Tibial nerve (tissue), 4 donors: ENCODE measurements around the gene HABP2. TPM values are rescaled to one million over a fixed set of nuclear protein-coding genes. Genes with fewer than 3 reads are reported as not detected.

Experiments used
- DNase-seq, 2 donors: peaks; one replicate each; pipeline ENCODE4 v3.0.0-alpha.2; 2019; ENCODE audit warnings: low spot score in 2 of 2
- H3K27ac ChIP-seq, 4 donors: fragments of 200-600 bp; sonication (generic) in 3 of 4; one replicate each; pipeline ENCODE4 v1.5.1; 2017 to 2019; ENCODE audit warnings: mild to moderate bottlenecking in 1 of 4
- H3K27me3 ChIP-seq, 2 donors: fragments of 200-600 bp; sonication (generic) in 1 of 2; one replicate each; pipeline versions ENCODE4 v1.5.1 to v1.6.0; 2017 to 2019
- H3K36me3 ChIP-seq, 3 donors: fragments of 200-600 bp; sonication (generic); one replicate each; pipeline ENCODE4 v1.5.1; 2018 to 2019
- H3K4me1 ChIP-seq, 4 donors: fragments of 200-600 bp; sonication (generic) in 3 of 4; one replicate each; pipeline ENCODE4 v1.5.1; 2017 to 2019
- H3K4me3 ChIP-seq, 4 donors: fragments of 200-600 bp; sonication (generic) in 3 of 4; one replicate each; pipeline ENCODE4 v1.5.1; 2017 to 2019; ENCODE audit warnings: mild to moderate bottlenecking in 1 of 4, moderate library complexity in 1 of 4
- H3K9me3 ChIP-seq, 4 donors: fragments of 200-600 bp; sonication (generic) in 3 of 4; one replicate each; pipeline ENCODE4 v1.5.1; 2017 to 2019
- EP300 ChIP-seq, 2 donors: sonication (generic); formaldehyde crosslinking; IDR thresholded peaks; one replicate each; pipeline ENCODE4 v1.6.1; 2017; ENCODE audit warnings: antibody characterized with exemption in 2 of 2, mild to moderate bottlenecking in 1 of 2
- POLR2A ChIP-seq, 2 donors: fragments of 450-650 bp; IDR thresholded peaks; one replicate each; pipeline ENCODE4 v1.6.1; 2017; ENCODE audit warnings: antibody characterized with exemption in 2 of 2, mild to moderate bottlenecking in 2 of 2, moderate library complexity in 2 of 2
- WGBS, 2 donors: methylation state at CpG; one replicate each; pipeline ENCODE4 v1.1.5; 2018; 5-methylcytosine and 5-hydroxymethylcytosine counted together
- total RNA-seq, 4 donors: library from RNA; depleted of rRNA; stranded (reverse); fragments of >200 nt; gene quantifications; one replicate each; pipeline ENCODE4 v1.1.0, GENCODE V29; 2016
- TF ChIP-seq, protein P1 (sequence below), 5 experiments: fragments of 200-600 bp in 3 of 5; fragments of 450-650 bp in 2 of 5; sonication (generic) in 3 of 5; IDR thresholded peaks; one replicate each; pipeline ENCODE4 v1.5.1; 2016 to 2019; ENCODE audit warnings: antibody characterized with exemption in 5 of 5, mild to moderate bottlenecking in 3 of 5, moderate library complexity in 2 of 5

HABP2 gene
- not detected for total RNA-seq

GRCh38 chr10:113552701-113553100 lies at the start of gene HABP2:
Gene HABP2 (plus strand): TSS chr10:113553053. CDS start chr10:113553122, 69 bp downstream.
- H3K4me1 ChIP-seq = peaks cover 0 to 8% (median 0%) of the 10 kb centered on the region in 4 donors
- no peaks in the 10 kb centered on the region for H3K27me3 ChIP-seq
- TF ChIP-seq, protein P1, sequence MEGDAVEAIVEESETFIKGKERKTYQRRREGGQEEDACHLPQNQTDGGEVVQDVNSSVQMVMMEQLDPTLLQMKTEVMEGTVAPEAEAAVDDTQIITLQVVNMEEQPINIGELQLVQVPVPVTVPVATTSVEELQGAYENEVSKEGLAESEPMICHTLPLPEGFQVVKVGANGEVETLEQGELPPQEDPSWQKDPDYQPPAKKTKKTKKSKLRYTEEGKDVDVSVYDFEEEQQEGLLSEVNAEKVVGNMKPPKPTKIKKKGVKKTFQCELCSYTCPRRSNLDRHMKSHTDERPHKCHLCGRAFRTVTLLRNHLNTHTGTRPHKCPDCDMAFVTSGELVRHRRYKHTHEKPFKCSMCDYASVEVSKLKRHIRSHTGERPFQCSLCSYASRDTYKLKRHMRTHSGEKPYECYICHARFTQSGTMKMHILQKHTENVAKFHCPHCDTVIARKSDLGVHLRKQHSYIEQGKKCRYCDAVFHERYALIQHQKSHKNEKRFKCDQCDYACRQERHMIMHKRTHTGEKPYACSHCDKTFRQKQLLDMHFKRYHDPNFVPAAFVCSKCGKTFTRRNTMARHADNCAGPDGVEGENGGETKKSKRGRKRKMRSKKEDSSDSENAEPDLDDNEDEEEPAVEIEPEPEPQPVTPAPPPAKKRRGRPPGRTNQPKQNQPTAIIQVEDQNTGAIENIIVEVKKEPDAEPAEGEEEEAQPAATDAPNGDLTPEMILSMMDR (IDR thresholded peaks at IDR 0.05) = no peak
- no peak for TF ChIP-seq POLR2A (IDR thresholded peaks at IDR 0.05)
- TF ChIP-seq EP300 (IDR thresholded peaks at IDR 0.05) = no peak
- no peak for DNase-seq
- no peaks in the 10 kb centered on the region for H3K9me3 ChIP-seq
- H3K4me3 ChIP-seq = no peak within 1 kb of the TSS
- 65 to 72% methylated on average over 3 of the region's 3 CpGs for WGBS, 2 donors
- no peaks in the 10 kb centered on the region for H3K36me3 ChIP-seq
- H3K27ac ChIP-seq = no peak within 1 kb of the TSS

DNA sequence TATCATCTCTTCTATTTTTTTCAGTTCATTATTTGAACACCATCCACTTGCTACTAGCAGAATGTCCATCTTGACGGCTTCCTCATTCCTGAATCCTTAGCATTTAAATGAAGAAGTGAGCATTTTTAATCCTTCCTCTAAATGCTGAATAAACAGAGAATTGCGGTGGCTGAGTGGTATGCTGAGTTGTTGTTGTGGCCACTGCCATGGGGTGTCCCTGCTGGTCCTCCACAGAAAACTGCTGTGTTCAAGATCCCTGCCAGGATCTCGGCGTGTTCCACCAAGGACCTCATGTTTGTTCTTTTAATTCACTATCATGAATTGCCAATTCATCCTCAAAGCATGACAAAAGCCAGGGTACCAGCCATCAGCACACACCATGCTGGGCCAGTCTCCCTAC lies 48.9 kb upstream of the HABP2 start:
- TF ChIP-seq EP300 (IDR thresholded peaks at IDR 0.05) (no peak), POLR2A (IDR thresholded peaks at IDR 0.05) (no peak)
- TF ChIP-seq, protein P1 (IDR thresholded peaks at IDR 0.05) = no peak
- DNase-seq = no peak
- no peak overlapping the region for H3K4me3 ChIP-seq
- WGBS, 2 donors = 81 to 84% methylated on average over 4 of the region's 4 CpGs
- H3K9me3 ChIP-seq = no peaks in the 10 kb centered on the region
- no peak overlapping the region for H3K27ac ChIP-seq
- H3K27me3 ChIP-seq = no peaks in the 10 kb centered on the region
- peaks cover 0 to 11% (median 0%) of the 10 kb centered on the region in 4 donors for H3K4me1 ChIP-seq
- H3K36me3 ChIP-seq = no peaks in the 10 kb centered on the region

DNA sequence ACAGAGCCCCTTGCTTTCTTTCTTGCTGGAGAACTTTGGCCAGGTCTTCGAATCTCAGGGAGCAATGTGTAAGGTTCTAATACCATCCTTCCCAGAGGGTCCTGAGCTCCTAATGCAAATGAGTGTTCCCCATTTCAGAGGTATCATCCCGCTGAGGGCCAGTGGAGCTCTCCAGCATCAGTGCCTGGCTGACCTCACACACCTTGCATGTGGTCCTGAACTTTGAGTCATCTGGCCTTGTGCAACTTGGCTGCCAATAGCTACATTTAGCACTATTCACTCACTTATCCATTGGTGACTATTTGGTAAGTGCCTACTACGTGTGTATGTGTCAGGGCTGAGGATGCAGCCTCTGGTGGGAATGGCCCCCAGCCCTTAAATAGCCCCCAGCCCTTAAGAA lies 48.4 kb upstream of the HABP2 start:
- H3K4me1 ChIP-seq = peaks cover 0 to 6% (median 0%) of the 10 kb centered on the region in 4 donors
- DNase-seq = no peak
- TF ChIP-seq EP300 (IDR thresholded peaks at IDR 0.05) (no peak), POLR2A (IDR thresholded peaks at IDR 0.05) (no peak)
- TF ChIP-seq, protein P1 (IDR thresholded peaks at IDR 0.05) = no peak
- 76 to 78% methylated on average over 3 of the region's 3 CpGs for WGBS, 2 donors
- H3K27me3 ChIP-seq = no peaks in the 10 kb centered on the region
- no peak overlapping the region for H3K27ac ChIP-seq
- no peaks in the 10 kb centered on the region for H3K9me3 ChIP-seq
- H3K4me3 ChIP-seq = no peak overlapping the region
- H3K36me3 ChIP-seq = no peaks in the 10 kb centered on the region

GRCh38 chr10:113506476-113506875 lies 46.4 kb upstream of the HABP2 start:
- Histone ChIP-seq H3K36me3 (no peaks in the 10 kb centered on the region), H3K4me3 (no peak overlapping the region), H3K27me3 (no peaks in the 10 kb centered on the region), H3K9me3 (peaks cover 0 to 9% (median 1%) of the 10 kb centered on the region in 4 donors), H3K27ac (no peak overlapping the region), H3K4me1 (no peaks in the 10 kb centered on the region)
- WGBS, 2 donors = 85 to 88% methylated on average over 2 of the region's 2 CpGs
- no peak for DNase-seq
- TF ChIP-seq POLR2A (IDR thresholded peaks at IDR 0.05) (no peak), EP300 (IDR thresholded peaks at IDR 0.05) (no peak)
- TF ChIP-seq, protein P1 (IDR thresholded peaks at IDR 0.05) = no peak

- DNase-seq = no peak
- H3K4me3 ChIP-seq = no peak overlapping the region
- H3K36me3 ChIP-seq = no peaks in the 10 kb centered on the region
- H3K27me3 ChIP-seq = no peaks in the 10 kb centered on the region
- peaks cover 0 to 24% (median 3%) of the 10 kb centered on the region in 4 donors for H3K9me3 ChIP-seq
- H3K4me1 ChIP-seq = no peaks in the 10 kb centered on the region
- no peak overlapping the region for H3K27ac ChIP-seq
- TF ChIP-seq, protein P1 (IDR thresholded peaks at IDR 0.05) = no peak
- no peak for TF ChIP-seq POLR2A (IDR thresholded peaks at IDR 0.05)
Measured at GRCh38 chr10:113511419-113511818, 41.4 kb upstream of the HABP2 start.
